Sigmoid colon (tissue), 4 donors: ENCODE results near the gene IL34.

ENCODE experiments used
- POLR2A ChIP-seq, 2 donors: fragments of 450-650 bp; IDR thresholded peaks; one replicate each; pipeline ENCODE4 v1.6.1; 2016; ENCODE audit warnings: antibody characterized with exemption in 2 of 2, mild to moderate bottlenecking in 2 of 2, moderate library complexity in 2 of 2
- POLR2AphosphoS5 ChIP-seq, 4 donors: sonication (generic); formaldehyde crosslinking; IDR thresholded peaks; one replicate each; pipeline ENCODE4 v1.6.1; 2017; ENCODE audit warnings: antibody characterized with exemption in 4 of 4

- TF ChIP-seq POLR2AphosphoS5 (IDR thresholded peaks at IDR 0.05) (peak in 2 of 4 donors; percentile 27 to 28), POLR2A (IDR thresholded peaks at IDR 0.05) (no peak)
These were observed 15.7 kb downstream of the IL34 start for GRCh38 chr16:70661918-70662641.
